GM21619 (cell line): ENCODE measurements around the gene CELSR3.

Experiments
- ATAC-seq: cut with Tn5 transposase; IDR thresholded peaks from one replicate; pipeline ENCODE4 v1.9.1; 2021; ENCODE audit not compliant: unreplicated experiment

CELSR3 gene

DNA sequence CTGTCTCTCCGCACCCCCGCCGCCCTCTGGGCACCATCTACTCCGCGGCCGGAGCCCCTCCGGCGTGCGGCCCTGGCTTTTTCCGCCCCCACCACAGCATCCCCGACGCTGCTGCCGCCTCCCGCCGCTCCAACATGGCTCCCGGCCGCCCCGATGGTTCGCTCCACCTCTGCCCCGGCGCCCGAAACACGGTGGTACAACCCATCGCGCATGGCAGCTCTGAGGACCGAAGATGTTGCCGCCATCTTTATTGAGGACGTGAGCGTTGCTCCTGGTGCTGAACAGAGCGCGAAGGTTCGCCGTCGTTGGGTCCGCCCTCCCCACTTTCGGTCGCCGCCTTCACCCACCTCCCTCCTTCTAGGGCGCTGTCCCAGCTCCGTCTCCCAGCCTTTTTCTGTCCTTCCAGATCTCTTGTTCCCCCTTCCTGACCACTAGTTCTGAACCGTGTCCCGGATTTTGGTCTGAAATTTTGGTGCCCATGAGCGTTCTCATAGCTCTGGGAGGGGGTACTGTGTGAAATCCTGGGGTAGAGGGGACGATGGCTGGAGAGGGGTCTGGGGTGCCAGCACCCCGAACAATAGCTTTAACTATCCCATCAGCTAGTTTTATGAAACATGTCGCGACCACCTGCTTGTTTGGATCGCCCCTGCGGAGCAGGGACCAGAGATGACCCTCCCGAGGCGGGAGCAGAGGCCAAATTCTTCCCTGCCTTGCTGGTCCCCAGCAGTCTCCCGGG, at the start of gene CELSR3:
Gene CELSR3, minus strand, starts transcription at position 134 of the 736 bp plus-strand sequence. CDS start 252 bp downstream, outside the sequence.
- no peak for ATAC-seq

DNA sequence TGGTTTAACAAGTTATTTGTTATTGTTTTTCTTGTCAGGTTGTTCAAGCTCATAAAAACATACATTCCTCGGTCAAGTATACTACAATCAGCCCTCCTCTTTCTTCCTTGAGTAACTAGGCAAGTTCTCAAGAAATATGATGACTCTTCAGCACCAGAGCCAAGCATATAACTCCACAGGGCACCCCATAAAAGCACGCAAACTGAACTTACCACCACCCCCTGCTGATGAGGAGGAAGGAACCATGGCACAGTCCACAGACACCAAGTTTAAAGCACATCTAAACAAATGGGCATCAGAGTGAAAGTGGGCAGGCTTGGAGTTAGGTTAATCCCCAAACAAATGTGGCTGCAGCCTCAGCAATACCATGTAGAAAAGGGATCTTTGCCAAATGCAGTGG, 49.0 kb upstream of the CELSR3 start:
- ATAC-seq: no peak

- ATAC-seq: no peak
Observed at GRCh38 chr3:48709051-48709461, 46.4 kb upstream of the CELSR3 start.

DNA sequence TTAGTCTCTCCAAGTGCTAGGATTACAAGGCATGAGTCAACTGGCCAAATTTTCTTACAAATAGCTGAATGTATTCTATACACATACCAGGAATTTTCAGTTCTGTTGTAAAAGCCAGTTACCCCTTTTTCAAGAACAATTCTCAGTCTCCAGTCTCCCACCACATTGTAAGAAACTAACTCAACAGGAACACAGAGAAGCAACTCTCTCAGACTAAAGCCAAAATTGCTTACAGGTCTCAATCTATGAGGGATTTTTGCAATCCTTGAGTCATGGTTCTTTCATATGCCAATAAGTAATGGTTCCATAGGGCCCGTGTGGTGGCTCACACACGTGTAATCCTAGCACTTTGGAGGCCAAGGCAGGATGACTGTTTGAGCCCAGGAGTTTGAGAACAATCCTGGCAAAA, 45.8 kb upstream of the CELSR3 start:
- ATAC-seq: no peak

- ATAC-seq: no peak
Observed at GRCh38 chr3:48707157-48707556, 44.5 kb upstream of the CELSR3 start.

DNA sequence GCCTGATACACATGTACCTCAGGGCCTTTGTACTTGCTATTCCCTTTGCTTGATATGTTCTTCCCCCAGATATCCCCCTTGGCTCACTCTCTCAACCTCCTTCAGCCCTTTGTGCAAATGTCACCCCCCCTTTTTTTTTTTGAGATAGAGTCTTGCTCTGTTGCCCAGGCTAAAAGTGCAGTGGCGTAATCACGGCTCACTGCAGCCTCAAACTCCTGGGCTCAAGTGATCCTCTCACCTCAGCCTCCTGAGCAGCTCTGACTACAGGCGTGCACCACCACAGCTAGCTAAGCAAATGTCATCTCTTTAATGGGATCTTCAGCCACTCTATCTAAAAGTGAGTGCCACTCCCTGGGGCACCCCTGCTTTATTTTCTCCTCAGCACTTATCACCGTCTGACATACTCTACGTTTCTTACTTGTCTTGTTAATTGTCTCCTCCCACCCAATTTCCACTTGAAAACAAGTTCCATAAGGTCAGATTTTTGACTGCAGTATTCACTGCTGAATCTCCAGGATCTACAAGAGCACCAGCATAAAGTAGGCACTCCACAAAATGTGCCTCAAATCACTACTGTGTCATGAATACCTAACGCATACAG, 39.7 kb upstream of the CELSR3 start:
- no peak for ATAC-seq

DNA sequence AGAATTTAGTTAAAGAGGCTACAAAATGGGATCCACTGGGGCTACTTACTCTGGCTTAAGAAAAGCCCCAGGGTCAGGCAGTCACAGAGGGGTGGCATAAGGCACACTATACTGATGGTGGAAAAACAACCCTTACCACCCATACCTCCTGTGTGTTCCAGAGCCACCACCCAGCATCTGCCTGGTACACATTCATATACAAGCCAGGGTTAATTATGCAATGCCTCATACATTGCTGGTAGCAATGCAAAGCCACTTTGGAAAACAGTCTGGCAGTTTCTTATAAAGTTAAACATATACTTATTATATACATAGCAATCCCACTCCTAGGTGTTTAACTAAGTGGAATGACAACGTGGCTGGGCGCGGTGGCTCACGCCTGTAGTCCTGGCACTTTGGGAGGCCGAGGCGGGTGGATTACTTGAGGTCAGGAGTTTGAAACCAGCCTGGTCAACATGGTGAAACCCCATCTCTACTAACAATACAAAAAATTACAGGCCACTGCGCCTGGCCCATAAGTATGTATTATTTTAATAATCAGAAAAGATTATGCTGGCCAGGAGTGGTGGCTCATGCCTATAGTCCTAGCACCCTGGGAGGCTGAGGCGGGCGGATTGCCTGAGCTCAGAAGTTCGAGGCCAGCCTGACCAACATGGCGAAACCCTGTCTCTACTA, 38.2 kb upstream of the CELSR3 start:
- ATAC-seq: no peak

DNA sequence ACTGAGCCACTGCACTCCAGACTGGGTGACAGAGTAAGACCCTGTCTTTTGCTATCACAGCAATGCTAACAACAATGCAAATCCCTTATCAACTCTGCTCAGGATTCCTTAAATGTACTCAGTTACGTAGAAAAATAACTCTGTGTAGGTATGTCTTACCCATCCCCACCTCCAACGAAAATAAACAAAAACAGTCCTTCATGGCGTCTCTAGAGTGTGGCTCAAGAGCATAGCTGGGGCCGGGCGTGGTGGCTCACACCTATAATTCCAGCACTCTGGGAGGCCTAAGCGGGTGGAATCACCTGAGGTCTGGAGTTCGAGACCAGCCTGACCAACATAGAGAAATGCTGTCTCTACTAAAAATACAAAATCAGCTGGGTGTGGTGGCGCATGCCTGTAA, 36.2 kb upstream of the CELSR3 start:
- no peak for ATAC-seq

- no peak for ATAC-seq
Observed at GRCh38 chr3:48697952-48698351, 35.3 kb upstream of the CELSR3 start.

DNA sequence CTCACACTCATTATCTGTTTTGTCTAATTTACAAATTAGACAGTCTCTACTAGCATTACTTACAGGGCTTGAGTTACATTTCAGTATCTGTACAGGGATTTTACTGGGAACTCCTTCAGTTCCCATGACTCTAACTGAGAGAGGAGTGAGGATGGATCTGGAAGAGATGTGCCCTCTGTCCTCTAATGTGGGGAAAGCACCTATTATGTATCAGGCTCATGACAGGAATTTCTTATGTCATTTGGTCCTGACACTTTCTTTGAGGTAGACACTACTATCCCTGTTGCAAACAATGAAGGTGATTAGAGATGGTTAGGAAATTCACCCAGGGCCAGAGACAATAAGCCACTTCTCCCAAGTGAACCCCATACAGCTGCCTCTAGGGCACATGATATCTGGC, 33.9 kb upstream of the CELSR3 start:
- no peak for ATAC-seq

- no peak for ATAC-seq
Observed at GRCh38 chr3:48696156-48696555, 33.5 kb upstream of the CELSR3 start.

DNA sequence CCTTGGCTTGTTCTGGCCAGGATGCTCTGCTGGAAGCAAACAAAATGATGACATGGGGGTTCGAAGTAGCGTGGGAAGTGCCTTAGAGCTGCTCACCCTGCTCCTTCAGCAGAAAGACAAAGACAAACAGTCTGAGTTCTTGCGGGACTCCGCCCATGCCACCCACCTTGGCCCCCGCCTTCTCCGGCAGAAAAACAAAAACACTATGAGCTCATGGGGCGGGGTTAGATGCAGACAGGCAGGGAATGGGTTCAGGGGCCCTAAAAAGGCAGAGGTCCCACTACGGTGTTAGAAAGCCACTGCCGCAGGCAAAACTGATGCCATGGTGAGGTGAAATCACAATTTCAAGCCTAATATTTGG, 32.7 kb upstream of the CELSR3 start:
- ATAC-seq: no peak

DNA sequence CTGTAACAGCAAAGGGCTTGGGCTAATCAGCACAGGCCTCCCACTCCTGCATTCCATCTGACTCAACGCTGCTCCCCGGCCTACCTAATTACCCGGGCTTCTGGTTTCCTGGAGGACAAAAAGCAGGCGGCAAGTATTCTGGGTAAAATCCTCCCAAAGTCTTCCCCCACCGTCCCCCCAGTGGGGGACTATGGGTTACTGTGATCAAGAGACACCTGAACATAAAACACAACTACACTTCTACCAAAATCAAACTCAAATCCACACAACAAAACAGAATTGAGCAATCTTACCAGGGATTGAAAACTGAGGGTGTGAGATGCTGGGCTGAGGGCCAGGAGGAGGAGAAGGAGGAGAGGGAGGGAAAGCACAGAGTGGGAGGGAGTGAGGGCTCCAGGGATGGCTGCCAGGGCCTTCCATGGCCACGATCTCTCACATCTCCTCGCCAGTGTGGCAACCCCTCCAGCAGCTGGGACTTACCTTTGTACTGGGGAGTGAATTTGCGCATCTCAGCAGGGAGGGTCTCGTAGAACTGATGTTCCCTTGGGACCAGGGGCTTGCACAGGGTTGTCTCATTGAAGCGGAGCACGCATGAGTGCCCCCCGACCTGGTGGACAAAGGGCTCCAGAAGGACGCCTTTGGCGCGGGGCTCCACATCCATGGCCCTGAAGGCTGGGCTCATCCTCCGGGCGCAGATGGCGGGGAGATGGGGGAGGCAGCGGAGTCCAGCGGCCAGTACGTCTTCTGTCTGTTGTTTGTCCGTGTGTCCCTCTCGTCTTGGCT, 32.1 kb upstream of the CELSR3 start:
- no peak for ATAC-seq

DNA sequence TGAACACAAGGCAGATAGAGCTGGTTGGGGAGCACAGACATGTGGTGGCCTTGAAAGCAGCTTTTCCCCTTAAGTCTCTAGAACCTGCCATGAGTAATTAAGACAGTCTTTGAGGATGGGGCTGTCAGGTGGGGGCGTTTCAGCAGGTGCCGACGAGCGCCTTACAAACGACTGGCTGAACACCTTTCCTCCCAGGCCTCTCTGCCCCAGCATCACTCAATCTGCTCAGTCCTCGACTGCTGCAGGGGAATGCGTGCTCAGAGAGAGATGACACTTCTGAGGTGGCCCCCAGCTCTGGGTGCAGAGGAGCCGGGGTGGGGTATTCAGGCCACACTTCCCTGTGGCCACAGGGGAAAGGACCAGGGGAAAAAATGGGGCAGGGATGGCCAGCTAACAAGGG, 31.1 kb upstream of the CELSR3 start:
- no peak for ATAC-seq

DNA sequence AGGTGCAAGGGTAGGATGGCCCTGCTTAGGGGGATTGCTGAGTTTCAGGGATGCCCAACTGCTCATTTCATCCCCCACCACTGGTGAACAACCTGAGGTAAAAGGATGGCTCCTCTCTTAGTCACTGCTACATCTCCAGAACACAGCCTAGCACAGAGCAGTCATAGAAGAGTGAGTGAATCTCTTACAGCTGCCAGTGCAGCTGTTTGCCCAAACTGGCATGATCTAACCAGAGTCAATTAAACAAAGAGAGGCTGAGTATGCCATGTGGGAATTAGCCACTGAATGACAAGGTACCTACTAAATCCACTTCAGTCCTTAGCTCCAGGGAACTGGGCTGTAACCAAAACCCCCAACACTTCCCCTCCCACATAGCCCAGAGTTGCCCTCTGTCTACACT, 29.9 kb upstream of the CELSR3 start:
- ATAC-seq: no peak

DNA sequence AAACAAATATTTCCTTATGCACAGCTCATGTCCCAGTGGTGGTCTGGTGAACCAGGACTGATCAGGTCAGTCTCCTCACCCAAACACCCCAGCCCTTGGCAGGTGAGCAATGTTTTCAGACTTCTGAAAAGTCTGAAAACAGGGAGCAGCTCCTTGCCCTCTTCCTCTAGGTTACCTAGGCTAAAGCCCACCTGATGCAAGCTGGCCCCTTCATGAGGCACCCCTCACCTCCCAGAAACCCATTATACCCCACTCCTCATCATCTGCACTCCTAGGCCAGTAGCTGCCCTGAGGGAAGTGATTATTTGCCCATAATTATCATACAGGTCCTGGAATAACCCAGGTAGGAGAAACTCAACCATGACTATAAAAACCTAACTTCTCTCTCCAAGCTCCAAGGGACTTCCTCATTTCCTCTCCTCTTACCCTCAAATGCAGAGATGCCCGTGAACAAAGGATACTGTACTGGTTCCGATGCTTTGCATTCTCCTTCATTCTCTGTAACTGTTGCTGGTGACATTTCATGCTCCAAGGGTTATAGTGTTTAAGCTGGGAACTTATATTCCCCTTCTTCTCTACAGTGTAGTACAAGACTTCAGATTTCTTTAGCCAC, 28.3 kb upstream of the CELSR3 start:
- ATAC-seq: no peak

DNA sequence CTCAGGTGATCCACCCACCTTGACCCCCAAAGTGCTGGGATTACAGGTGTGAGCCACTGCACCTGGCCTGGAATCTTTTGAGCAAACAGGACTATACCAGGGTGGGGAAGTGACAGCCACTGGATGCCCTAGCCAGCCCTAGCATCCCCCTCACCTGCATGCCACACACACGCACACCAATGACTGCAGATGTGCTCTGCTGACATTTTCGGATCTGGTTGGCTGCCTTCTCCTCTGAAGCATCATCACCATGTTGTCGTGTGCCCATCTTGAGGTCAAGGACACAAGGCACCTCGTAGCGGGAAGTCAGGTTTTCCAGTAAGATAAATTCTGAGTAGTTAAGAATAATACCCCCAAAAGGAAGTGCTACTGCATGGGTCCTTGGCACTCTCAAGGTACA, 26.7 kb upstream of the CELSR3 start:
- no peak for ATAC-seq

- no peak for ATAC-seq
Observed at GRCh38 chr3:48688737-48689075, 26.0 kb upstream of the CELSR3 start.

DNA sequence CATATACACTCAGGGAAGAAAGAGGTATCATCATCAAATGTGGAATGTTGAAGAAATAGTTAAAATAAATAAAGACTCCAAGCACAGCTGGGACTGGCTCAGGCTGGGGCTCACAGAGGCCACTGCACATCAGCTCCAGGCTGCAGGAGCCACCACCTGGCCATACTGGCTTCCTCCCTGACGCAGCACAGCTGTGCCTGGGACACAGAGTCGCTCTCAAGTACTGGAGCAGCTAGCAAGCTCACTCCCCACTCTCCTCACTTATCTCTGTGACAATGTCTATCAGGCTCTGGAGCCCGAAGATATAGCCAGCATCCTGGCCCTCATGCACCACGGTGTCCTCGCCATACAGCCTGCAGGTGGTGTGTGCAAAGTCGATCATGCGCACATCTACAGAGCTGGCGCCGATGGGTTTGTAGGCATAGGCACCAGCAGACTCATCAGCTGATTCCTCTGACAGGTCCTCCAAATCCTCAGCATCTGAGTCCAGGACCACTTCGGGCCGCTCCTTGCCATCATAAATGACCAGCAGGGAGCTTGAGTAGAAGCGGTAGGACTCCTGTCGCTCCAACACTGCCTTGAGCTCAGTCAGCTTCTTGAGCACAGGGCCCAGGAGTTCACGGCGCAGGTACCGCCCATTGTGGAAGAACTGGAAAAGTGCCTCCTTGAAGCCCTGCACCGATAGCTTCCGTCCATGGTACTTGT, 25.5 kb upstream of the CELSR3 start:
- ATAC-seq: no peak

DNA sequence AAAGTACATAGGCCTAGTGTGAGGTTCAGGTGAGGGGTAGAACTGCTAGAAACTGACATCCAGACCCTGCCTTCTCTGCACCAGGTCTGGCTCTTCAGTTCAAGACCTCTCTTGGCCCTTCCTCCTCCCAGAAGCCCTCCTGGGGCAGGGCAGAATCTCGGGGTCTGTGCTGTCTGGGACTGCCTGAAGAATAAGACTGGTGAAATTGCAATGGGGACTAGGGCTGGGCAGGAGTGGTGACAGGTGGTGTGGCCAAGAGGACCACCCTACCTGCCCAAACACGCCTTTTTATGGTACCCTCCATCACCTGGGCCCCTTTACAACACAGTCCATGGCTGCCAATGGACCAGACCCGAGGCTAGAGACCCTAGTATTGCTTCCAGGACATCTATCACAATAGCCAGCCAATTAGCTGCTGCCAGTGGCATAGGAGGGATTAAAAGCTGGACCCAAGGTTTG, 24.6 kb upstream of the CELSR3 start:
- ATAC-seq: no peak
